GM23338 (cell line): ENCODE data around the gene MRPS18B.

Experiments
- CREB1 ChIP-seq: fragments of 250-450 bp; sonication (Bioruptor Pico); IDR thresholded peaks from 2 replicates; pipeline ENCODE4 v1.5.0; 2020; ENCODE audit warnings: low read depth, mild to moderate bottlenecking, moderate library complexity
- EZH2 ChIP-seq: fragments of 200-600 bp; sonication (generic); IDR thresholded peaks from one replicate; pipeline ENCODE4 v1.8.0; 2017; ENCODE audit warnings: antibody characterized with exemption, mild to moderate bottlenecking, low read depth; ENCODE audit not compliant: unreplicated experiment
- EZH2phosphoT487 ChIP-seq: fragments of 200-600 bp; sonication (generic); IDR thresholded peaks from one replicate; pipeline ENCODE4 v1.8.1; 2018; ENCODE audit warnings: antibody characterized with exemption; ENCODE audit not compliant: unreplicated experiment
- JUNB ChIP-seq: IDR thresholded peaks from one replicate; pipeline ENCODE4 v1.6.1; 2016; ENCODE audit warnings: antibody characterized with exemption; ENCODE audit not compliant: unreplicated experiment
- NANOG ChIP-seq: IDR thresholded peaks from 2 replicates; pipeline ENCODE4 v1.6.1; 2016; ENCODE audit warnings: antibody characterized with exemption, borderline replicate concordance
- POLR2AphosphoS5 ChIP-seq: IDR thresholded peaks from 2 replicates; pipeline ENCODE4 v1.6.1; 2016; ENCODE audit warnings: antibody characterized with exemption, low read depth
- REST ChIP-seq: IDR thresholded peaks from one replicate; pipeline ENCODE4 v1.6.1; 2018; ENCODE audit warnings: antibody characterized with exemption; ENCODE audit not compliant: unreplicated experiment
- STAT1 ChIP-seq: IDR thresholded peaks from one replicate; pipeline ENCODE4 v1.6.1; 2016; ENCODE audit warnings: antibody characterized with exemption; ENCODE audit not compliant: unreplicated experiment
- ZNF114 ChIP-seq: fragments of 250-450 bp; sonication (Bioruptor Pico); IDR thresholded peaks from 2 replicates; pipeline ENCODE4 v1.5.0; 2020; ENCODE audit warnings: mild to moderate bottlenecking, moderate library complexity
- TF ChIP-seq, protein P1 (sequence below), 2 experiments: fragments of 200-600 bp in 1 of 2; sonication (generic) in 1 of 2; conservative IDR thresholded peaks; 2 replicates each; pipeline versions ENCODE4 v1.5.1 to v1.6.1; 2016 to 2017; ENCODE audit warnings: antibody characterized with exemption in 2 of 2, low read depth in 2 of 2, mild to moderate bottlenecking in 2 of 2, moderate library complexity in 1 of 2
- TF ChIP-seq, protein P2 (sequence below): IDR thresholded peaks from 2 replicates; pipeline ENCODE4 v1.6.1; 2016; ENCODE audit warnings: antibody characterized with exemption

GRCh38 chr6:30635834-30636233 is 18.2 kb downstream of the MRPS18B start:
- TF ChIP-seq, protein P1, sequence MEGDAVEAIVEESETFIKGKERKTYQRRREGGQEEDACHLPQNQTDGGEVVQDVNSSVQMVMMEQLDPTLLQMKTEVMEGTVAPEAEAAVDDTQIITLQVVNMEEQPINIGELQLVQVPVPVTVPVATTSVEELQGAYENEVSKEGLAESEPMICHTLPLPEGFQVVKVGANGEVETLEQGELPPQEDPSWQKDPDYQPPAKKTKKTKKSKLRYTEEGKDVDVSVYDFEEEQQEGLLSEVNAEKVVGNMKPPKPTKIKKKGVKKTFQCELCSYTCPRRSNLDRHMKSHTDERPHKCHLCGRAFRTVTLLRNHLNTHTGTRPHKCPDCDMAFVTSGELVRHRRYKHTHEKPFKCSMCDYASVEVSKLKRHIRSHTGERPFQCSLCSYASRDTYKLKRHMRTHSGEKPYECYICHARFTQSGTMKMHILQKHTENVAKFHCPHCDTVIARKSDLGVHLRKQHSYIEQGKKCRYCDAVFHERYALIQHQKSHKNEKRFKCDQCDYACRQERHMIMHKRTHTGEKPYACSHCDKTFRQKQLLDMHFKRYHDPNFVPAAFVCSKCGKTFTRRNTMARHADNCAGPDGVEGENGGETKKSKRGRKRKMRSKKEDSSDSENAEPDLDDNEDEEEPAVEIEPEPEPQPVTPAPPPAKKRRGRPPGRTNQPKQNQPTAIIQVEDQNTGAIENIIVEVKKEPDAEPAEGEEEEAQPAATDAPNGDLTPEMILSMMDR (conservative IDR thresholded peaks at IDR 0.05; ENCODE audit: low read depth in 2 of 2): no peak
- TF ChIP-seq CREB1 (CRISPR knock-in tag): no peak
- TF ChIP-seq EZH2: no peak
- no peak for TF ChIP-seq POLR2AphosphoS5
- no peak for TF ChIP-seq JUNB
- no peak for TF ChIP-seq EZH2phosphoT487
- TF ChIP-seq, protein P2, sequence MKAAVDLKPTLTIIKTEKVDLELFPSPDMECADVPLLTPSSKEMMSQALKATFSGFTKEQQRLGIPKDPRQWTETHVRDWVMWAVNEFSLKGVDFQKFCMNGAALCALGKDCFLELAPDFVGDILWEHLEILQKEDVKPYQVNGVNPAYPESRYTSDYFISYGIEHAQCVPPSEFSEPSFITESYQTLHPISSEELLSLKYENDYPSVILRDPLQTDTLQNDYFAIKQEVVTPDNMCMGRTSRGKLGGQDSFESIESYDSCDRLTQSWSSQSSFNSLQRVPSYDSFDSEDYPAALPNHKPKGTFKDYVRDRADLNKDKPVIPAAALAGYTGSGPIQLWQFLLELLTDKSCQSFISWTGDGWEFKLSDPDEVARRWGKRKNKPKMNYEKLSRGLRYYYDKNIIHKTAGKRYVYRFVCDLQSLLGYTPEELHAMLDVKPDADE: no peak
- TF ChIP-seq REST: no peak
- no peak for TF ChIP-seq STAT1
- TF ChIP-seq NANOG: no peak
- TF ChIP-seq ZNF114 (CRISPR knock-in tag): no peak
